NCI-H510A (cell line): ENCODE results near the gene RBBP8NL.
A peak's percentile ranks its signal among the peaks of the same experiment; 100 is the strongest.

Experiments
- DNase-seq: peaks from one replicate; lab custom pipeline; 2025; lab: John Stamatoyannopoulos, UW

Gene RBBP8NL

DNA sequence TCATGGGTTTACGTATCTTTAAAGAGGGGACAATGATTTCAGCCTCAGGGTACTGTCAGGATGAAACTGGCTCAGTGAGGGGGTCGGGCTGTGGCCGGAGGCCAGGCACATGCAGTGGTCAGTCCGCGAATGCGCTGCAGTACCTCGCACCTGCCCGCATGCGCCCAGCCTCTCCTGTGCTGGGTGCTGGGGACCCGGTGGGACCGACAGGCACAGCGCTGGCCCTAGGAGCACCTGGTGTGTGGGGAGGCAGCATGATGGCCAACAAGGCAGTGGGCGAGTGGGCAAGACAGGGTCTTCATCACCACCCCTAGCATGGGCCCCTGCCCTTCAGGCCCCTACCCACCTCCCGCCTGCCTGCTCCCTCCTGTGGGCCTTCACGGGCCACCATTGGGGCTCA is 19.3 kb downstream of the RBBP8NL start:
- DNase-seq = no peak

DNA sequence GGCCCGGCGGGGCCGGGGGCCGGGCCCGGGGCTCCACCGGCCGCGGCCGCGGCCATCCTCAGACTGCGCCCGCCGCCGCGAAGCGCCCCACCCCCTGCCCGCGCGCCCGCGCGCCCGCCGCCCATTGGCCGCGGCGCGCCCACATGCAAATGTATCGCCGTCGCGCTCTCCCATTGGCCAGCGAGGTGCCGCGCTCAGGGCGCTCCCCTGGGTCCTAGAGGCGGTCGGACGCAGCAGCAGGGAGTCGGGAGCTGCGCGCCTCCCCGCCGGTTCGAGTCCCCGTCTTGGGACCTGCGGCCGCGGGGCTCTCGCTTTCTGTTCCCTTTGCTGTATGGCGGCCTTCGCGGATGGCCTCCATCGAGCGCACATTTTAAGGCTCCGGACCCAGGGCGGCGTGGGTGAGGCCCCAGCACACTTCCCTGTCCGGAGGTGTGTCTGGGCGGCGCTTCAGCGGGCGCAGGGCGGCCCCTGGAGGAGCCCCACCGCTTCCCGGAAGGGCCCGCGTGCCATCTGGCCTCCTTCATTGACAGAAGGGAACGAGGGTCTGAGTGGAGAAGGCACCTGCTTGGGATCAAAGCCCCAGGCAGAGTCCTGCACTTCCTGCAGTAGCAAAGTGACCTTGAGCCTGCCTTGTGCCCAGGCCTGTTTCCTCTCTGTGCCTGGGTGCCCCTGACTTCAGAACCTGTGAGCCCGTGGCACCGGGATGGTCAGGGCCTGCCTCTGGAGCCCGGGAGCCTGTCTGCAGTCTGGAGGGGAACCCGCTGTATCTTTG is 19.9 kb downstream of the RBBP8NL start, which contains the start of gene CABLES2:
Gene CABLES2, minus strand, starts transcription at position 65 of the 772 bp plus-strand sequence. Its CDS starts 9 bp downstream, at position 56.
- peak; percentile 89 for DNase-seq

DNA sequence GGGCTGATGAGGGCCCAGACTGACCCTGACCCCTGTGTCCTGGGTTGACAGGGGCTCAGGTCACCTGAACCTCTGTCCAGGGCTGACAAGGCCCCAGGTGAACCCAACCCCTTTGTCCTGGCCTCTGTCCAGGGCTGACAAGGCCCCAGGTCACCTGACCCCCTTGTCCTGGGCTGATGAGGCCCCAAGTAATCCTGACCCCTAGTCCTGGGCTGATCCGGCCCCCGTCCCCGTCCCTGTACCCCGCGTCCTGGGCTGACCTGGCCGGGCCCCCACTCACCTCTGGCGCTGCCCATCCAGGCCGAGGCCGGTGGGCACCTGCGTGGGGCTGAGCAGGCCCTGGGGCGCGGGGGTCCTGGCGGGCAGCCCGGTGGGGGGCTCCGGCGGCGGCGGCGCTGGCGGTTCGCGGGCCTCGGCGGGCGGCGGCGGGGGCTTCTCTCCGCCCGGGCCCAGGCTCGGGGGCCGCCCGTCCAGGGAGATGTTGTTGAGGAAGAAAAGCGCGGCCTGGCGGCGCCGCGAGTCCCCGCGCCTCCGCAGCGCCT is 20.6 kb downstream of the RBBP8NL start:
- DNase-seq = no peak

GRCh38 chr20:62405981-62406513 is 21.3 kb downstream of the RBBP8NL start:
- no peak for DNase-seq

GRCh38 chr20:62405108-62405980 is 22.0 kb downstream of the RBBP8NL start:
- no peak for DNase-seq

- no peak for DNase-seq
Measured at GRCh38 chr20:62404761-62405107, 22.6 kb downstream of the RBBP8NL start.

- DNase-seq = no peak
Measured at GRCh38 chr20:62404112-62404665, 23.1 kb downstream of the RBBP8NL start.

DNA sequence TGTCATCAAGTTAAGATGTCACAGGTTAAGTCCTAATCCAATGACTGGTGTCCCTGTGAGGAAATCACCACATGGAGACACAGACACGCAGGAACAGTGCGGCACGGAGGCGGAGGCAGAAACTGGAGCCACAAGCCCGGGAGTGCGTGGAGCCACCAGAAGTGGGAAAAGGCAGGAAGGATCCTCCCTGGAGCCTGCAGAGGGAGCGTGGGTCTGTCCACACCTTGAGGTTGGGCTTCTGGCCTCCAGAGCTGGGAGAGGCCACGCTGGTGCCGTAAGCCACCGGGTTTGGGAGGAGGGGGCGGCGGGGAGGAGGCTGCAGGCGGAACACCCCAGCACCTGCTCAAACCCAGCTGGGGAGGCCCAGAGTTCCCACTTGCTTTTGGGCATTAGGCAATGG is 24.0 kb downstream of the RBBP8NL start:
- DNase-seq = no peak

DNA sequence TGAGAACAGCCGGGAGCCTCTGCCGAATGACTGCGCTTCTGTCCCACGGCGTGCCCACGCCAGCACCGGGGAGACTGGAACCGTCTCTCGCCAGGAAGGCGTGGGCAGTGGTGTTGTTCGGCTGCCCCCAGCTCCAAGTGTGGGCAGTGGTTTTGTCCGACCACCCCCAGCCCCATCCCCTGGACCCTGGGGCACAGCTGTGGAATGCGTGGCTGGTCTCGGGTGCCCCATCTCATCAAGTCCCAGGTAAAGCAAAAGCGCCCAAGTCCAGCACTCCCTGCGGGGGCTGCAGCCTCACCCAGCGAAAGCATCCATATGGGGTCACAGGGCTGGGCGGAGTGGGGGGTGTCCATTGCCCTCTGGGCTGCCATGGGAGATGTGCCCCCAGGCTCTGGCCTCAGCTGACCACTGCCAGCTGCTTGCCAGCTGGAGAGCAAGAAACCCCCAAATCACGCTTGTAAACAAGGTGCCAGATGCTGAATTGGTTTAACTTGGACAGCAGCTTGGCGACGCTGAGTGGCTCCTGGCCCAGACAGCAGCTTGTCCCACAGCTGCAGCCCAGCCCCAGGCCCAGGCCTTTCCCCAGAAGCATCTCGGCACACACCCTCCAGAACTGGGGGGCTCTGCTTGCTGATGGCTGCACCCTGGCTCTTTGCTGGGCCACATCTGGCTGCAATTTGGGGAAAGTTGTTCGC is 24.7 kb downstream of the RBBP8NL start:
- DNase-seq = no peak

- no peak for DNase-seq
Measured at GRCh38 chr20:62401331-62401779, 26.0 kb downstream of the RBBP8NL start.

GRCh38 chr20:62400541-62400940 is 26.8 kb downstream of the RBBP8NL start:
- no peak for DNase-seq

GRCh38 chr20:62400021-62400420 is 27.3 kb downstream of the RBBP8NL start:
- DNase-seq = peak; percentile 69

- no peak for DNase-seq
Measured at GRCh38 chr20:62398120-62398821, 29.1 kb downstream of the RBBP8NL start.

DNA sequence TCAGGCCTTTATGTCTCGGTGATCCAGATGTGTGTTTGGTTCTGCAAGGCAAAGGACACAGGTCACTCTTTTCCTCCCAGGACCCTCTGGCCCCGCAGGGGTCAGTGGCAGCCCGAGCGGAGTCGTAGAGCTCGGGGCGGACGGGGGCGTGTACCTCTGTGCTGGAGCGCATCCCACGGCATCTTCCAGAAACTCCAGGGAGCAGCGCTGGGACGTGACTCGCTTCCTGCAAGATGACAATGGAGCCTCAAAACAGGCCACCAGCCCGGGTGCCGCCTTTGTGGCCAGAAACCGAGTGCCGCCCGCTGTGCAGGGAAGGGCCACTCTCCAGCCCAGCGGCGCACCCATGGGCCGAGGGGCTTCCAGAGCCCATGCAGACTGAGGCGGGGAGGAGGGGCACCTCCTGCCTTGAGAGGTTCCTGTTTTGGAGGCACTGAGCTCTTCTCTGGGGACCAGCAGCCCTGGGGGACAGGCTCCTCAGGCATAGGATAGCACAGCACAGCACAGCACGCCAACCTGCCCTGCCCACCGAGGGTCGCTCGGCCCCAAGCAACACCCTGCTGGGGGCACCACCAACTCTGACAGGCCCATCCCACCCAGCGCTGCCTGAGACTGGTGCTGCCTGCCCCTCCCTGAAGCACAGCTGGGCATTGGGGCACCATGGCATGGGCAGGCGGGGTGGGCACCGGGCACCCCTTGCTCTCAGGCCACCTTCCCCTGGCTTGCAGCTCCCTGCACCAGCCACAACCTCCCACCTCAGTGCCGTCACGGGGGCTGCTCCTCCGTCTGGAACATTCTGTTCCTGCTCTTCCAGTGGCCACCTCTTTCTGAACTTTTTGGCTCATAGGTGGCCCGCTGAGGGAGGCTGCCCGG is 30.7 kb downstream of the RBBP8NL start:
- no peak for DNase-seq

GRCh38 chr20:62395311-62396242 is 31.8 kb downstream of the RBBP8NL start:
- DNase-seq = no peak

DNA sequence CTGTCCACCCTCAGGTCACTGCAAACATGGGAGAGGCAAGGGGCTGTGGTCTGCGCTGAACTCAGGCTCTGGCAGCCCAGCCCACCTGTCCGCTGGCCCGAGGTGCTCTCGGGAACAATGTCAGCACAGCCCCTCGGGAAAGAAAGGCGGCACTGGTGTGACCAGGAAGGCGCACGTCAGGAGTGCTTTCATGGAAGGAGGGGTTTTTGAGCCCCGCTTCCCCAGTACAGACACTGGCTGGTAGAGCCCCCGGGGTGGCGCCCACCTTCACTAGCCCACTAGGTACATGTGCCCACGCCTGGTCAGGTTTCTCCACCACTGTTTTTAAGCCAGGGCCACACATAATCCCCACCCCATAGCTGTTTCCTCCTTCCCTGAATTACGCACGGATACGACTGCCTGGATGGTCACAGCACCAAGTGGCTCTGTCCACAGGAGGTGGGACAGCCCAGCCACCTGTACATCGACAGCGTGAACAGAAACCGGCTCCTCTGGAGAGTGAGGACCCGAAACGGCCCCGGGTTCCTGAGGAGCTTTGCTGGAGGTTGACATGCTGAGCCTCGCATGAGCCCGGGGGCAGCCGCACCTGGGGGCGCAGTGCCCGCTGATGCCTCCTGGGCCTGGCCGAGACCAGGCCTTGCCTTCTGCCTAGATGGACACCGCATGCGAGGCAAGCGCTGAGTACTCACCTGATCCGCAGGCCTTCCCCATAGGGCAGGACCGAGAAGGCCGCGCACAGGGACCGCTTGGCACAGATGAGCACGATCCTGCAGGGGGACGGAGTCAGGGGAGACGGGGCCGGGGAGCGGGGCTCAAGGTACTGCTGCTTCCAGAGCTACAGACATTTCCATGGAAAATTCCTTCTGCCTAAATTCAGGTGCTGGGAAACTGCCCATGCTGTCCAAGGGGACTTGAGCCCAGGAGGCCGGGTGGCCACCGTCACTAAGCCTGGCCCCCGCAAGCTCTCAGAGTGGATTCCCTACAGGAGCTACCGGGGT is 32.8 kb downstream of the RBBP8NL start:
- DNase-seq = no peak

DNA sequence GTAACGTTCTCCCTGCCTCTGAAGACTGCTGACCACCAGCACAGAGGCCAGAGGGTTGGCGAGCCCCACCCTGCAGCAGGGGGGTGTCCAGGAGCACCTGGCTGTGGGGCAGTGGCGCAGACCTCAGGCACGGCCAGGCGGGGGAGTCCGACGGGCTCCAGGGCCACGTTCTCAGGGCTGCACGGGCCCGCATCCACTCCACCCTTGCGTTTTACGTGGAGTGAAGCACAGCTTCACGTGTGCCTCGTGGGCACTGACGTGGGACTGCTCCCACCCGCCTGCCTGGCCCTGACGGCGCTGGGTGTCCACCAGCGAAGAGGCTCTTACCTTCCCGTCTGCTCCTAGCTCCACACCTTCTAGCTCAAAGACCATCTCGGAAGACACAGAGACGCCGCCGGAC is 33.5 kb downstream of the RBBP8NL start:
- no peak for DNase-seq

- no peak for DNase-seq
Measured at GRCh38 chr20:62393335-62393665, 34.0 kb downstream of the RBBP8NL start.
